HG03521 (cell line): Measurements from ENCODE around the gene STRA8.
A peak's percentile ranks its signal among the peaks of the same experiment; 100 is the strongest.

Experiments
- ATAC-seq: cut with Tn5 transposase; IDR thresholded peaks from one replicate; pipeline ENCODE4 v1.9.1; 2021; ENCODE audit warnings: mild to moderate bottlenecking, moderate library complexity; ENCODE audit not compliant: unreplicated experiment

STRA8 gene

GRCh38 chr7:135262623-135263320 lies 29.1 kb downstream of the STRA8 start:
- ATAC-seq, result no peak

- ATAC-seq, result no peak
These were observed 29.8 kb downstream of the STRA8 start for GRCh38 chr7:135263321-135263970.

DNA sequence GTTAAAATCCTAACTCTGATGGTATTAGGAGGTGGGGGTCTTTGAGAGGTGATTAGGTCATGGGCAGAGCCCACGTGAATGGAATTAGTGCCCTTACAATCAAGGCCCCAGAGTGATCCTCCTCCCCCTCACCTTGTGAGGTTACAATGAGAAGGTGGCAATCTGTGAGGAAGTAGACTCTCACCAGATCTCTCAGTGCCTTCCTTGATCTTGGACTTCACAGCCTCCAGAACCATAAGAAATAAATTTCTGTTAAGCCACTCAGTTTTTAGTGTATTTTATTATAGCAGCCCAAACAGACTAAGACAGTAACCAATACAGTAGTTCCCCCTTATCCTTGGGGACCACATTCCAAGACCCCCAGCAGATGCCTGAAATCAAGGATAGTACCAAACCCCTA lies 32.0 kb downstream of the STRA8 start:
- no peak for ATAC-seq

DNA sequence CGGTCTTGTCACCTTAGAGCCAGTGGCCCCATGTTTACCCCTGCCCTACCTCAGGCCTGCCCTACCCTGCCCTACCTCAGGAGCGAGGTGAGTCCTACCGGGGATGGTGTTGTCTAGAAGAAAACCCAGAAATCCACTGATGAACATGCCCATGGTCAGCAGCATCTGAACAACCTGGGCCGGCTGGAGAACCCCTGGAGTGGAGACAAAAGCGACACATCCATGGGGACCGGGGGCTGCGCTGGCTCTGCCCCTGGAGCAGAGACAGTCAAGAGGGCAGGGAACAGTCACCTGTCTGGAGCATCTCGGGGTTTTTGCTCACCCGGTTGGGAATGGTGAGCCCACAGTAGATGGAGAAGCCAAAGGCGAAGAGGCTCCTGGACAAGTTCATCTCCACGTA lies 36.3 kb downstream of the STRA8 start:
- no peak for ATAC-seq

DNA sequence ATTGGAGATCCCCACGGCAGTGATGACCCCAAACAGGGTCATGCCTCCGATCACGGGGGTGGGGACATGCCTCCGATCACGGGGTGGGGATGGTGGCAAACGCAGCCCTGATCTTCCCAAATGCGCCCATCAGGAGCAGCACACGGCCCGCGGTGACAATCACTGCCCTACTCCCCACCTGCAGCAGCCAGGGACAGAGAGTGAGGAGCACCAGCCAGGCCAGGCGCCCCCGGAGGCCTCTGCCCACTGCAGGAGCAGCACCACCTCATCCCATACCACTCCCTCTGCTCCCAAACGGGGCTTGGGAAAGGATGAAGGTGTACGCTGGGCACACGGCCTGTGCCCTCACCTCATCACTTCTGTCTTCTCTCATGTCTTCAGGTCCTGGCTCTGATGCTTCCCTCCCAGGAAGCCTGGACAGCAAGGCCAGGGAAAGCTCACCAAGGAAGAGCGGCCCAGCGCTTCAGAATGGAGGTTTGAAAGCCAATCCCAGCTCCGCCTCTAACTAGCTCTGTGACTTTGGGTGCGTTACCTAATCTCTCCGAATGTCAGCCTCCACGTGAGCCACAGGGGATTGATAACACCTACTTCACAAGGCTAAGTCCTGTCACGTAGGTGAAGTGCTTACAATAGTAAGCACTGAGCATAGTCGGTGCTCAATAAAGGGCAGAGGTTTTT lies 37.1 kb downstream of the STRA8 start:
- ATAC-seq, result no peak

GRCh38 chr7:135271255-135271615 lies 37.6 kb downstream of the STRA8 start:
- ATAC-seq, result no peak

- no peak for ATAC-seq
These were observed 38.7 kb downstream of the STRA8 start for GRCh38 chr7:135272303-135272702.

DNA sequence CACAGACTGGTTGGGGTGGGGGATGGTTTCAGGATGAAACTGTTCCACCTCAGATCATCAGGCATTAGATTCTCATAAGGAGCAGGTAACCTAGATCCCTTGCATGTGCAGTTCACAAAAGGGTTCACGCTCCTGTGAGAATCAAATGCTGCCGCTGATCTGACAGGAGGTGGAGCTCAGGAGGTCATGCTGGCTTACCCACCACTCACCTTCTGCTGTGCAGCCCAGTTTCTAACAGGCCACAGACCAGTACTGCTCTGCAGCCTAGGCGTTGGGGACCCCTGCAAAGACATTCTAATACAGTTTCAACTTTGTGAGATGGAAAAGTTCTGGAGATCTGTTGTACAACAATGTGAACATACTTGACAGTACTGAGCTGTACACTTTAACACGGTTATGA lies 39.9 kb downstream of the STRA8 start:
- ATAC-seq, result no peak

- ATAC-seq, result no peak
These were observed 41.0 kb downstream of the STRA8 start for GRCh38 chr7:135274495-135275268.

- no peak for ATAC-seq
These were observed 42.4 kb downstream of the STRA8 start for GRCh38 chr7:135275971-135276580.

- no peak for ATAC-seq
These were observed 43.5 kb downstream of the STRA8 start for GRCh38 chr7:135277161-135277560.

DNA sequence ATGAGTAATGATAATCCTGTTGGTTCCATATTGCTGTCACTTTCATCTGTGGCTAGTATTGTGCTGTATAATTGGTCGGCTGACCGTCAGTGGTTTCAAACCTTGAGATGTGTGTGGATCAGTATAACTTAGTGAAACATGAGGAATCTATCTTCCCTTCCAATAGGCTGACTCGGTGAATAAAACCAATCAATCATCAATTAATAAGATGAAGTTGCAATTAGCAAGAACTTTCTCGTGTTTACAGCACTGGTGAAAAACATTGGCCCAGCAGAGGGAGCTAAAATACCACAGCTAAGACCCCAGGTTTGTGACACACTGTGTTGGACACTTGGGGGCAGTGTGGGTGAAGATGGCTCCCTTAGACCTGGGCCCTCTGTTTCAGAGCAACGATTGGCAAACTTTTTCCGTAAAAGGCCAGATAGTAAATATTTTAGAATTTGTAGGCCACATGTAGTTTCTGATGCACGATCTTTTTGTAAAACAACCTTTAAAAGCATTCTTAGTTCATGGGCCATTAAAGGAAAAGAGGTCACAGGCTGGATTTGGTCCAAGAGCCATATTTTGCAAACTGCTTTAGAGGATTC lies 47.8 kb downstream of the STRA8 start:
- peak; percentile 96 for ATAC-seq

- ATAC-seq, result no peak
These were observed 49.1 kb downstream of the STRA8 start for GRCh38 chr7:135282561-135283254.

DNA sequence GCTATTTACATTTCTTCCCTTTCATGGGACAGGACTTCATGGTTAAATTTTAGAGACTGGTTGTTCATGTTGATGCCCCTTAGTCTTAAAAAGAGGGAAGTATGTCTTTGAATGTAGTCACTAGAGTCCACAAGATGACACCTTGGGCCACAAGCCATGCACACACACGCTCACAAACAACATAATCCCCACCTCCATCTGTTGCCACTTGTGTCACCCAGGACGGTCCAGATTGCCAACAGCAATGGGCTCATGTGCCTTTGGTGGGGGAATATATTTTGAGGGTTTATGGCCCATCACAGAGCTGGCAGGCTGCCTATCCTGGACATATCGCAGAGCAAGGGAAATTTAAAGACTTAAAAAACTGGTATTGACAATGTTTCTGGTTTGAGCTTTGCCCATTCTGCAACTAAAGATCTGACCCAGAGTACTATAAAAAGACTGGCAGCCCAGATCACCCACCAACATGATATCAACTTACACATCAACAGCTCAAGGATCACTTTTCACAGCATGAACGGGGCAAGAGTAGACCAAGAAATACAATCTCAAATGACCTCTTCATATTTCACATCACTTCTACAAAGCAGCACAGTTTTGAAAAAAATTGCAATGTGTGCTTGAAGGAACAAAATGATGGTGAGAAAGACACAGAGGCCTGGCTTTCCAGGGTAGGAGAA lies 50.5 kb downstream of the STRA8 start:
- no peak for ATAC-seq

DNA sequence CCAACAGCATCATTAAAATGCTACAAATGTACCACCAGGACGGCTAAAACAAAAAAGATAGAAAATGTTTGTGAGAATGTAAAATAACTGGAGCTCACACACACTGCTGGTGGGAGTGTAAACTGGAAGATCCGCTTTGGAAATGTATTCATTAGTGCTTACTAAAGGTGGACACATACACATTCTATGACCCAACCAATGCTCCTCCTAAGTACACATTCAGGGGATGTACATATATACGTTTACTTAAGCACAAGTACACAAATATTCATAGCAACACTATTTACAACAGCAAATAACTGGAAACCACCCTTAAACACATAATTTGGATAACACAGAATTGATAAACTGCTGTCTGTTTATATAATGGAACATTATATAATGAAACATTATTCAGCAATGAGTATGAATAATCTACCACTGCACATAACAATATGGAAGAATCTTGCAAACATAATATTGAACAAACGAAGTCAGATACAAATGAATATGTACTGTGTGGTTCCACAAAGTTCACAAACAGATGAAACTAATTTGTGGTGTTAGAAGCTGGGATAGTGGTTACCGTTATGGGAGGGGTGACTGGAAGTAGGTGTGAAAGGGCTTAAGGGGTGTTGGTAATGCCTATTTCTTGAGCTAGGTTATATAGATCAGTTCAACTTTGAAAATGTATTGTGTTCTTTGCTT lies 52.1 kb downstream of the STRA8 start:
- no peak for ATAC-seq

DNA sequence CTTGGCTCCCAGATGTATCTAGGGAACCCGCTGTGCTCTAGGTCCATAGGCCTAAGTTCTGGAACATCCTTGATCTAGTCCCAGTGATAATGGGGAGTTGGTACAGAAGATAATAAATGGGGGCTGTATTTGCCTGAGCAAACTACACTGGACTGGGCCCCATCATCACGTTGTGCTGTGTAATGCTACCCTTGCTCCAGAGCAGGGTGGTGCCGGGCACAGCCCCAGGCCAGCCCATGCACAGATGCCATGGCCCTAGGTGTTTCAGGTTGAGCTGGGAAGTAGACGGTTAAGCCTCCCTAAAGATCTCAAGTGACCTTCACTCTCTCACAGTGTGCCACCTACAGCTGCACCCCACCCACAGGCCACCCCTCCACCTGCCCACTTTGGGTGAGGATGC lies 53.2 kb downstream of the STRA8 start:
- no peak for ATAC-seq

DNA sequence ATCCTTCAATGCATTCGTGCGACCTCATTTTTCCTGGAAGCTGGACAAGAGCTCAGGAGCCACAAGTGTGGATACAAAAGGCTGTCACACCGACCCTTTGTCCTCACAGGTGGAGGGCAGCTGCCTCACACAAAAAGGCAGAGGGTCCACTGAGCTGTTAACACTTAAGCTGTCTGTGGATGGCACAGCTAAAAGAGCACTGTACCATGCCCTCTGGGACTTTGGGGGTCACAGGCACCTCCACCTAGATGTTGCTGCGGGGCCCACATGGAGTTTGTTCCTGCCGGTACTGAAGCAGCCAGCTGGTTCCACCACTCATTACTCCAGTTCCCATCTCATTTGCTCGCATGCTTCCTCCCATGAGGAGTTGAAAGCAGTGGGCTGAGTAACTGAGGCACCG lies 57.0 kb downstream of the STRA8 start:
- ATAC-seq, result no peak

DNA sequence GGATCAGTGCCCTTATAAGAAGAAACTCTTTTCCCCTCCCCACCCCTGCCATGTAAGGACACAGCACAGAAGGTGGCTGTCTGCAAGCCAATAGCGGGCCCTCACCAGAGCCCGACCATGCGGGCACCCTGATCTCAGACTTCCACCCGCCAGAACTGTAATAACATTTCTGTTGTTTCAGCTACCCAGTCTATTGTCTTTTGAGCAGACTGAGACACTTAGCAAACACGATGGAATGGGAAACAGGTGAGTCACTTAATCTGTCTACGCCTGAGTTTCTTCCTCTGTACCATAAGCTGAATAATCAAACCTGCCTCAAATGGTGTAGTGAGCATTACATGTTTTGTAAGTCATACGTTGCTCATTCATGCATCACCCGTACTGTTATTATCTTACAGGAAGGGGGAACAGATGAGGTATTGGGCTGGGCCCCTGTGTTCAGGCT lies 58.2 kb downstream of the STRA8 start:
- ATAC-seq, result no peak

GRCh38 chr7:135299235-135299634 lies 65.6 kb downstream of the STRA8 start:
- no peak for ATAC-seq
